SHP77 (cell line): ENCODE results near the gene LRRC74A.

Experiments used
- DNase-seq, 2 experiments: peaks; one replicate each; lab custom pipeline; 2025; lab: John Stamatoyannopoulos, UW

LRRC74A gene

DNA sequence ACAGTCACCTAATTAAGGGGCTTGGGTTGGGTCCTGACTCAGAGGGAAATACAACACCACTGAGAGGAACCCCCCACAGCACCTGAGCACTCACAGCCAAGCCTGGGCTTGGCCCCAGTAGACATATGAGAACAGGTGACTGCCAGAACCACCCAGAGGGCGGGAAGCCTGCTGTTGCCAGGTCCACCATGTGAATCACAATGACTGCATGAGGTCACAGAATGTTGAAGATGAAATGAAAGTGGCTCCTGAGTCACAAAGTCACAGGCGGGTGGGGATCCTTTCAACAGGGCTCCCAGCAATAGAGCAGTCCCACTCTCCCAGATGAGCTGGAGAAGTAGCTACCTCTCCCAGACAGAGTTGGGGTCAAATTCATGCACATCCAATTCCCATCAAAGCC is at the start of gene LRRC74A:
LRRC74A (plus strand) TSS at position 287 of the 400 bp plus-strand sequence. CDS start 290 bp downstream, outside the sequence.
- no peak for DNase-seq

GRCh38 chr14:76776428-76777251 is 49.6 kb upstream of the LRRC74A start:
- DNase-seq: no peak

- no peak for DNase-seq
Observed at GRCh38 chr14:76777721-76778120, 48.5 kb upstream of the LRRC74A start.

DNA sequence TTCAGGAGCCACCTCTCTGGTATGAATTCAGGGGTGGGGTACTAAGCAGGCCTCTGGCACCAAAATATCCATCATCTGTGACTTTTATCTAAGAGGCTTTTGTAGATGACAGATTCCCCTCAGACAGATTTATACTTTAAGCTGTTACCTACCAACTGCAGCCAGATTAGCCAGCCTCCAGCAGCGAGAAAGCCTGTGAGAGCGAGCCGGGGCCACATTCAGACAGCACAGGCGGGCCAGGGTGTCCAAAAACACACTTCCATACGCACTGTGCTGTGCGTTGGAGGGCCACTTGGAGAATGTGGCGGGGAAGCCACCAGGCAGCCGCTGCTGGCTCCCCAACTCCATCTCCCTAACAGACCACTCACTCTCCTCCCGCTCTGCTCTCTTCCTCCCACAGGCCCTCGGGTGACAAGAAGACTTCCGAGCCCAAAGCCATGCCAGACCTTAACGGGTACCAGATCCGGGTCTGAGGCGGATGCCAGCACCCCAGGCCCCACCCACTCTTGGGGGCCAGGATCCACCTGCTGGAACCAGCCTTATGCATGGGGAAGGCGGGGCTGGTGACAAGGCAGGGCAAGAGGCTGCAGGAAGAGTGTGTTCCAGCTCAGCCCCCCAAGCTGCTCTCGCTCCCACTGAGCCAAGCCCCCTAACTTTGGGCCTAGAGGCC is 47.5 kb upstream of the LRRC74A start:
- no peak for DNase-seq

GRCh38 chr14:76779221-76780057 is 46.8 kb upstream of the LRRC74A start:
- DNase-seq: no peak

- DNase-seq: no peak
Observed at GRCh38 chr14:76780058-76780345, 46.2 kb upstream of the LRRC74A start.

DNA sequence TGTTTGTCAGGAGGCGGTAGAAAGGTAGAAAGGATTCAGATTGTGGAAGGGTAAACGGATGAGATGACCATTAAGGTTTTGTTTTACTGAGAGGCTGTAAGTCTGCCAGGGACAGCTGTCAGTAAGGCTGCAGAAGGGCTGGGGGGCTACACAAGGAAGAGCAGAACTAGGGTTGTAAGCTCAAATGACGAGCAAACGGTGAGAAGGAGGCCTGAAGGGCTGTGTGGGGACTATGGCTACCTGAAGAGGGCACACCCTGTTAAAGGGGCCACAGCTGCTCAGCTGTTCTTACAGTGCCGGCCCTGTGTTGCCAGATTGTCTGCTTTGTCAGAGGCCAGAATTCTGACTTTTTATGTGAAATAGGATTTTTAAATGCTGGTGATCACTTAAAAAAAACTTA is 45.8 kb upstream of the LRRC74A start:
- no peak for DNase-seq

DNA sequence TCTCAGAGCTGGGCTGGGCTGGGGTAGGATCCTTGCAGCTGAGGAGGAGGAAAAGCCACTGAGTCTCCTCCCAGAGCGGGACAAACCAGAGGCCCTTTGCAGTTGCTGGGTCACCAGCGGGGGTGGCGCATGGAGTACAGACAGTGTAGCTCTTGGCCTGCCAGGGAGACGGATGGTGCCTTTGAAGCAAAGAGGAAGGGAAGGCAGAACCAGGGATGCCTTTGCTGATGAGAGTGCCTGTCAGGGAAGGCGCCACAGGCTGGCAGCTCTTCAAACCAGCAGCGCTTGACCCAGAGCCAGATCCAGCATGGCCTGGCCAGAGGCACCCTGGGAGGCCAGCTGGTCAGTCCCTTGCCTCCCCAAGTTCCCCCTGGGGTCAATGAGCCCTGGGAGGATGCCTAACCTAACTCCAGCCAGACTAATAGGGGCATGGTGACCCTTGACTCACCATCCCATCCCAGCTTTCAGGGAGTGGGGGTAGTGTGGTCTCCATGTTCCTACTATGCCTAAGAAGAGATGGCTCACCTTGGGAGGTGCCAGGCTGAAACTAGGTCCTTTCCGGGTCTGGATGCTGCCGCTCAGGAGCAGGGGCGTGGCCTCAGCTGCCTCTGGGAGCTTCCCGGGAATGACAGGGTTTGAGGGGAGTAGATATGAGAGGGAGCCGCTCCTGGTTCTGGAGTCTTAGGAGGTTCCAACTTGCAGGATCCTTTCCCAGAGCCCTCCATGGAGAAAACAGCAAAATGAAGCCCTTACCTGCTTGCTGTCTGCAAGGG is 45.1 kb upstream of the LRRC74A start:
- no peak for DNase-seq

DNA sequence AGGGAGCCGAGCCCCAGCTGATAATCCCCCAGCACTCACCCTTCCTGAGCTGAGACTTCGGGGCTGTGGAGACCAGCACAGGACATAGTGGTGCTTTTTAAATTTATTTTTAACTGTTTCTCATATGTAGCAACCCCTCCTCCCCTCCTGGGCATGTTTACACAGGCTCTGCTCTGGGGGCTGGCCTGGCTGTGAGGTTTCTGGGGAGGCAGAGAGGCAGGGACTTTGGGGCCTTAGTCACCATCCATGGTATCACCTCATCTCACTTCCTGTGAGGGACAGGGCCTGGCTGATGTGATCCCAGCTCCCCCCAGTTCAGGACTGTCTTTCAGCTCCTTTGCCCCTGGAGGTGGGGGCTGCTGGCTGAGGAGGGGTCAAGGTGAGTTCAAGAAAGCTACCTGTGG is 44.6 kb upstream of the LRRC74A start:
- DNase-seq: no peak

- no peak for DNase-seq
Observed at GRCh38 chr14:76782115-76782884, 43.9 kb upstream of the LRRC74A start.

- DNase-seq: no peak
Observed at GRCh38 chr14:76782885-76783566, 43.2 kb upstream of the LRRC74A start.

DNA sequence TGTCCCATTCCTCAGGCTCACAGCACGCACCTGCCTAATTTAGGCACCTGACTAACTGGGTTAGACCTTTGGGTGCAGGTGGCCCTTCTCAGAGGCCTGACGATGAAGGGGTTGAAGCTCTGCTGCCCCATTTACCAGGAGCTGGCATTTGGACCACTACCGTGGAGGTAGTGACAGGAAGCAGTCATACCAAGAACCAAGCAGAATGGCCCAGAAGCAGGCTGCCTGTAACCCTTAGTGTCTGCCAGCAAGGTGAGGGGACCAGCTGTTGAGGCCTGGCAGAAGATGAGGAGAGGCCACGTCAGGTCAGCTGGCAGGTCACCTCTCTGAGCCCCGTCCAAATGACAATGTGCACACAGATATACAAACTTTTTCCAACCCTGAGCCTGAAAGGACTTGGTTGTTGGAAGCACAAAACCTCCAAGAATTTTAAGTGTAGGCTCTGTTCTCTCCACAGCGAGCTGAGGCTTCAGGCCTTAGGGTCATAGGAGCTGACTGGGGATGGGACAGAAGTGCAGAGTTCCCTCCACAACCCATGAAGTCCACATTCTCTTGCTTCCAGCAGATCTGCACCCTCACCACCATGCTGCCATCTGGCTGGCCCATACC is 41.8 kb upstream of the LRRC74A start:
- DNase-seq: no peak

- DNase-seq: peak; percentile 80 to 83
Observed at GRCh38 chr14:76784881-76785280, 41.3 kb upstream of the LRRC74A start.

GRCh38 chr14:76786601-76787000 is 39.6 kb upstream of the LRRC74A start:
- no peak for DNase-seq

DNA sequence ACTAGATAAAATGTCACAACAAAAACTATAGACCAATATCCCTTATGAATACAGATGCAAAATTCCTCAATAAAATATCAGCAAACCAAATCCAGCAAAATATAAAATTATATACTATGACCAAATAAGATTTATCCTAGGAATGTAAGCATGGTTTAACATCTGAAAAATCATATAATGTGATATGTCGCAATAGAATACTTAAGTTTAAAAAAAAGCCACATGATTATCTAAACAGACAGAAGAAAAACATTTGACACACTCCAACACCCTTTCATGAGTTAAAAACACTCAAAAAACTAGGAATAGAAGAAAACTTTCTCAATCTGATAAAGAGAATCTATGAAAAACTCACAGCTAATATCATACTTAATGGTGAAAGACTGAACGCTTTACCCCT is 33.8 kb upstream of the LRRC74A start:
- DNase-seq: no peak

DNA sequence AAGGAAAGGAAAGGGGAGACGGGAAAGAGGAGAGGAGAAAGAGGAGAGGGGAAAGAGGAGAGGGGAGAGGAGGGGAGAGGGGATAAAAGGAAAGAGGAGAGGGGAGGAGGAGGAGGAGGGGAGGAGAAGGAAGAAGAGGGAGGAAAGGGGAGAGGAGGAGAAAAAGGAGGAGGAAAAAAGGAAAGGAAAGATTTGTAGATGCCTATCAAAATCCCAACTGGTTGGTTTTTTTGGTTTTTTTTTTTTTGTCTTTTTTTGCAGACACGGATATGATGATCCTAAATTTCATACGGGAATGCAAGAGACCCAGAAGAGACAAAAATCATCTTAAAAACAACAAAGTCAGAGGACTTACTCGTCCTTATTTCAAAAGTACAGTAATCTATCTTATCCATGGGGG is 32.9 kb upstream of the LRRC74A start:
- no peak for DNase-seq

- no peak for DNase-seq
Observed at GRCh38 chr14:76793956-76794355, 32.3 kb upstream of the LRRC74A start.

GRCh38 chr14:76806446-76806845 is 19.8 kb upstream of the LRRC74A start:
- DNase-seq: no peak

DNA sequence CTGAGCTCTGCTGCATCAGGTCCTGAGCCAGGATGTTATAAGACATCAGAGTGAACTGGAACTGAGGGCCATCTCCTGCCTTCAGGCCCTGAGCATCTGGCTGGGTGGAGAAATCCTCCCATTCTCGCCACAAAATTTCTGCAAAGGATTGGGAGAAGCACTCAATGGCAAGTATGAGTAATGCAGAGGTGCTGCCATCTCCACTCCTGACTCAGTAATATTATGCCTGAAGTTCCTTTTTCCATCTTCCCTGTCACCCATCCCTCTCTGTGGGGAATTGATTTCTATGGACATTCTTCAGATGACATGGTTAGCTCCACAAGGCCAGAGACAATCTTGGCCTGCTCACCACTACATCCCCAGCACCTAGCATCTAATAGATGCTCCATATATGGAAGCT is 18.2 kb upstream of the LRRC74A start:
- DNase-seq: no peak

GRCh38 chr14:76808990-76809389 is 17.2 kb upstream of the LRRC74A start:
- no peak for DNase-seq
